ENCODE measurements around the gene SLC6A19. TPM values are rescaled to one million over a fixed set of nuclear protein-coding genes. Genes with fewer than 3 reads are reported as not detected.
"Not testable (repeated sequence)": the region's sequence is repeated elsewhere in the genome, so short reads cannot be mapped to it uniquely, and the experiment has no call there.

Gene SLC6A19
- polyA plus RNA-seq, 4 donors: 56.3 to 199 (median 166) TPM

DNA sequence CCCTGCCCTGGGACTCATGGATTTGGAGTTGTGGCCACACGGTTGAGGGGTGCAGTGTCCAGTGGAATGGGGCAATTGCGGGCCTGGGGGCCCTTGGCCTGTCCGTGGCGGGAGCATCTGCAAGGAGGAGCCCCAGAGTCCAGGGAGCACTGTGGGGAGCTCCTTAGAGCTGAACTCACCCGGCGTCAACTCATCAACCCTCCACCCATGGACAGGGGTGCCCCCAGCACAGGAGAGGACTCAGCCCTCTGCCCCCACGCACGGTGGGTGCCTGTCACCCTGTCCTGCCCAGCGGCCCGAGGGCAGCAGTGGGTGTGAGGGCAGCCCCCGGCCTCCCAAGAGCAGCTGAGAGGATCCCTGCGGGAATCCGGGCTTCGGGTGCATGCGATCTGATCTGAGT is 23.2 kb downstream of the SLC6A19 start:
- peaks cover 0 to 2% (median 0%) of the 10 kb centered on the region in 3 donors for H3K27me3 ChIP-seq (ENCODE audit: control insufficient read depth in 3 of 3, insufficient read depth in 3 of 3, low read length in 3 of 3)
- no peak for FAIRE-seq
- 88 to 91% (median 90%) methylated on average over 15 of the region's 15 CpGs for whole genome bisulfite sequencing, 3 donors

GRCh38 chr5:1225081-1225480 is 23.7 kb downstream of the SLC6A19 start, which contains the start of gene SLC6A18:
Gene SLC6A18 (plus strand): TSS chr5:1225381. CDS start chr5:1225478, 97 bp downstream.
- no peaks in the 10 kb centered on the region for H3K9me3 ChIP-seq (ENCODE audit: control insufficient read depth in 2 of 2, insufficient read depth in 1 of 2, low read depth in 1 of 2, low read length in 1 of 2)
- DNase-seq (no peak), FAIRE-seq (no peak)
- peaks cover 0 to 4% (median 0%) of the 10 kb centered on the region in 3 donors for H3K27me3 ChIP-seq (ENCODE audit: control insufficient read depth in 3 of 3, insufficient read depth in 3 of 3, low read length in 3 of 3)
- H3K4me3 ChIP-seq (ENCODE audit: low read depth in 1 of 3, low read length in 3 of 3): no peak within 1 kb of the TSS
- H3K36me3 ChIP-seq (ENCODE audit: control insufficient read depth in 3 of 3, insufficient read depth in 2 of 3, low read depth in 1 of 3, low read length in 3 of 3): peaks cover 0 to 49% (median 9%) of the 10 kb centered on the region in 3 donors
- no peak within 1 kb of the TSS for H3K27ac ChIP-seq (ENCODE audit: low read depth in 1 of 3, low read length in 2 of 3)
- no peaks in the 10 kb centered on the region for H3K4me1 ChIP-seq (ENCODE audit: control insufficient read depth in 3 of 3, insufficient read depth in 2 of 3, low read depth in 1 of 3, low read length in 2 of 3)
- WGBS, 3 donors: 70 to 78% (median 76%) methylated on average over 11 of the region's 11 CpGs

More for the DNA sequence above, 23.2 kb downstream of the SLC6A19 start:
- H3K4me3 ChIP-seq (ENCODE audit: low read depth in 1 of 3, low read length in 3 of 3): no peak overlapping the region
- H3K36me3 ChIP-seq (ENCODE audit: control insufficient read depth in 3 of 3, insufficient read depth in 2 of 3, low read depth in 1 of 3, low read length in 3 of 3): peaks cover 0 to 53% (median 9%) of the 10 kb centered on the region in 3 donors
- no peak overlapping the region for H3K27ac ChIP-seq (ENCODE audit: low read depth in 1 of 3, low read length in 2 of 3)
- no peaks in the 10 kb centered on the region for H3K9me3 ChIP-seq (ENCODE audit: control insufficient read depth in 2 of 2, insufficient read depth in 1 of 2, low read depth in 1 of 2, low read length in 1 of 2)
- no peak for DNase-seq
- no peaks in the 10 kb centered on the region for H3K4me1 ChIP-seq (ENCODE audit: control insufficient read depth in 3 of 3, insufficient read depth in 2 of 3, low read depth in 1 of 3, low read length in 2 of 3)

GRCh38 chr5:1226231-1226630 is 24.8 kb downstream of the SLC6A19 start:
- no peak for DNase-seq
- WGBS, 3 donors: 79 to 87% (median 83%) methylated on average over 12 of the region's 12 CpGs

GRCh38 chr5:1226839-1227581 is 25.6 kb downstream of the SLC6A19 start:
- FAIRE-seq (no peak), DNase-seq (no peak)
- no peaks in the 10 kb centered on the region for H3K4me1 ChIP-seq (ENCODE audit: control insufficient read depth in 3 of 3, insufficient read depth in 2 of 3, low read depth in 1 of 3, low read length in 2 of 3)
- no peaks in the 10 kb centered on the region for H3K9me3 ChIP-seq (ENCODE audit: control insufficient read depth in 2 of 2, insufficient read depth in 1 of 2, low read depth in 1 of 2, low read length in 1 of 2)
- no peak overlapping the region for H3K27ac ChIP-seq (ENCODE audit: low read depth in 1 of 3, low read length in 2 of 3)
- peaks cover 0 to 30% (median 5%) of the 10 kb centered on the region in 3 donors for H3K36me3 ChIP-seq (ENCODE audit: control insufficient read depth in 3 of 3, insufficient read depth in 2 of 3, low read depth in 1 of 3, low read length in 3 of 3)
- no peak overlapping the region for H3K4me3 ChIP-seq (ENCODE audit: low read depth in 1 of 3, low read length in 3 of 3)
- peaks cover 0 to 4% (median 0%) of the 10 kb centered on the region in 3 donors for H3K27me3 ChIP-seq (ENCODE audit: control insufficient read depth in 3 of 3, insufficient read depth in 3 of 3, low read length in 3 of 3)
- 85 to 93% (median 85%) methylated on average over 22 to 50 of the region's 50 CpGs for WGBS, 3 donors

More at GRCh38 chr5:1226231-1226630, 24.8 kb downstream of the SLC6A19 start:
- H3K27me3 ChIP-seq (ENCODE audit: control insufficient read depth in 3 of 3, insufficient read depth in 3 of 3, low read length in 3 of 3): peaks cover 0 to 4% (median 0%) of the 10 kb centered on the region in 3 donors
- no peaks in the 10 kb centered on the region for H3K9me3 ChIP-seq (ENCODE audit: control insufficient read depth in 2 of 2, insufficient read depth in 1 of 2, low read depth in 1 of 2, low read length in 1 of 2)
- no peak overlapping the region for H3K4me3 ChIP-seq (ENCODE audit: low read depth in 1 of 3, low read length in 3 of 3)
- no peaks in the 10 kb centered on the region for H3K4me1 ChIP-seq (ENCODE audit: control insufficient read depth in 3 of 3, insufficient read depth in 2 of 3, low read depth in 1 of 3, low read length in 2 of 3)
- H3K27ac ChIP-seq (ENCODE audit: low read depth in 1 of 3, low read length in 2 of 3): no peak overlapping the region
- peaks cover 0 to 37% (median 7%) of the 10 kb centered on the region in 3 donors for H3K36me3 ChIP-seq (ENCODE audit: control insufficient read depth in 3 of 3, insufficient read depth in 2 of 3, low read depth in 1 of 3, low read length in 3 of 3)
- no peak for FAIRE-seq

DNA sequence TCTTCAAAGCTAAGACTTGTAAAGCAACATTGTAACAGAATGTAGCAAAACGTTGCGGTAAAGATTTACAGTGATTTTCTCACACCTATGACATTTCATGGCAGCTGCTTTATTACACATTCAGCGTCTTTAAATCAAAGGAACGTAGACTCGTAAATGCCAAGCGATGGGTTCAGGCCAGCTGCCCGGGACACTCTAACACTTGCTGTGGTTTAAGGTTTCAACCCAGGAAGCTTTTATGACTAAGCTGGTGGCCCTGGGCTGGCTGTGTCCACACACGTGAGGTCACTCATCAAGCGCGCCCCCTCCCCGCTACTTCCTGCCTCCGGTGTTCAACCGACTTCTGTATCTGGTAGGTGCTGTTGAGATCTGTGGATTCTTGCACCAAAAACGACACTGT is 26.3 kb downstream of the SLC6A19 start:
- Histone ChIP-seq H3K27ac (ENCODE audit: low read depth in 1 of 3, low read length in 2 of 3) (no peak overlapping the region), H3K36me3 (ENCODE audit: control insufficient read depth in 3 of 3, insufficient read depth in 2 of 3, low read depth in 1 of 3, low read length in 3 of 3) (peaks cover 0 to 26% (median 5%) of the 10 kb centered on the region in 3 donors), H3K9me3 (ENCODE audit: control insufficient read depth in 2 of 2, insufficient read depth in 1 of 2, low read depth in 1 of 2, low read length in 1 of 2) (no peaks in the 10 kb centered on the region), H3K4me1 (ENCODE audit: control insufficient read depth in 3 of 3, insufficient read depth in 2 of 3, low read depth in 1 of 3, low read length in 2 of 3) (no peaks in the 10 kb centered on the region), H3K27me3 (ENCODE audit: control insufficient read depth in 3 of 3, insufficient read depth in 3 of 3, low read length in 3 of 3) (peaks cover 0 to 4% (median 0%) of the 10 kb centered on the region in 3 donors), H3K4me3 (ENCODE audit: low read depth in 1 of 3, low read length in 3 of 3) (no peak overlapping the region)
- no peak for FAIRE-seq
- no peak for DNase-seq
- 49 to 73% (median 61%) methylated on average over 14 of the region's 14 CpGs for WGBS, 3 donors

- no peaks in the 10 kb centered on the region for H3K4me1 ChIP-seq (ENCODE audit: control insufficient read depth in 3 of 3, insufficient read depth in 2 of 3, low read depth in 1 of 3, low read length in 2 of 3)
- no peak overlapping the region for H3K4me3 ChIP-seq (ENCODE audit: low read depth in 1 of 3, low read length in 3 of 3)
- WGBS, 3 donors: 64 to 85% (median 83%) methylated on average over 15 of the region's 15 CpGs
- DNase-seq: no peak
- peaks cover 0 to 22% (median 3%) of the 10 kb centered on the region in 3 donors for H3K36me3 ChIP-seq (ENCODE audit: control insufficient read depth in 3 of 3, insufficient read depth in 2 of 3, low read depth in 1 of 3, low read length in 3 of 3)
- H3K27me3 ChIP-seq (ENCODE audit: control insufficient read depth in 3 of 3, insufficient read depth in 3 of 3, low read length in 3 of 3): peaks cover 0 to 4% (median 0%) of the 10 kb centered on the region in 3 donors
- FAIRE-seq: no peak
- H3K9me3 ChIP-seq (ENCODE audit: control insufficient read depth in 2 of 2, insufficient read depth in 1 of 2, low read depth in 1 of 2, low read length in 1 of 2): no peaks in the 10 kb centered on the region
- no peak overlapping the region for H3K27ac ChIP-seq (ENCODE audit: low read depth in 1 of 3, low read length in 2 of 3)
Observed at GRCh38 chr5:1228120-1228519, 26.7 kb downstream of the SLC6A19 start.

GRCh38 chr5:1229023-1229422 is 27.6 kb downstream of the SLC6A19 start:
- not testable (repeated sequence) for FAIRE-seq; H3K27me3 ChIP-seq (ENCODE audit: control insufficient read depth in 3 of 3, insufficient read depth in 3 of 3, low read length in 3 of 3); H3K4me3 ChIP-seq (ENCODE audit: low read depth in 1 of 3, low read length in 3 of 3); DNase-seq; H3K27ac ChIP-seq (ENCODE audit: low read depth in 1 of 3, low read length in 2 of 3); H3K4me1 ChIP-seq (ENCODE audit: control insufficient read depth in 3 of 3, insufficient read depth in 2 of 3, low read depth in 1 of 3, low read length in 2 of 3); H3K9me3 ChIP-seq (ENCODE audit: control insufficient read depth in 2 of 2, insufficient read depth in 1 of 2, low read depth in 1 of 2, low read length in 1 of 2)
- peaks cover 0 to 13% (median 0%) of the 10 kb centered on the region in 3 donors for H3K36me3 ChIP-seq (ENCODE audit: control insufficient read depth in 3 of 3, insufficient read depth in 2 of 3, low read depth in 1 of 3, low read length in 3 of 3)
- 76 to 86% (median 79%) methylated on average over 11 of the region's 11 CpGs for WGBS, 3 donors

DNA sequence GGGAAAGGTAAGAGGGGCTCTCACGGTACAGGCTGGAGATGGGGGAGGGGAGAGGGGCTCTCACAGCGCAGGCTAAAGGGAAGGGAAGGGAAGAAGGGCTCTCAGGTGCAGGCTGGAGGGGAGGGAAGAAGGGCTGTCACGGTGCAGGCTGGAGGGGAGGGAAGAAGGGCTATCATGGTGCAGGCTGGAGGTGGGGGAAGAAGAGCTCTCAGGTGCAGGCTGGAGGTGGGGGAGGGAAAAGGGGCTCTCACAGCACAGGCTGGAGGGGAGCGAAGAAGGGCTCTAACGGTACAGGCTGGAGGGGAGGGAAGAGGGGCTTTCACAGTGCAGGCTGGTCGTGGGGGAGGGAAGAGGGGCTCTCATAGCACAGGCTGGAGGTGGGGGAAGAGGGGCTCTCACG is 28.4 kb downstream of the SLC6A19 start:
- Histone ChIP-seq H3K36me3 (ENCODE audit: control insufficient read depth in 3 of 3, insufficient read depth in 2 of 3, low read depth in 1 of 3, low read length in 3 of 3) (peaks cover 0 to 5% (median 0%) of the 10 kb centered on the region in 3 donors), H3K9me3 (ENCODE audit: control insufficient read depth in 2 of 2, insufficient read depth in 1 of 2, low read depth in 1 of 2, low read length in 1 of 2) (no peaks in the 10 kb centered on the region), H3K27me3 (ENCODE audit: control insufficient read depth in 3 of 3, insufficient read depth in 3 of 3, low read length in 3 of 3) (peaks cover 0 to 4% (median 0%) of the 10 kb centered on the region in 3 donors), H3K27ac (ENCODE audit: low read depth in 1 of 3, low read length in 2 of 3) (no peak overlapping the region), H3K4me3 (ENCODE audit: low read depth in 1 of 3, low read length in 3 of 3) (no peak overlapping the region), H3K4me1 (ENCODE audit: control insufficient read depth in 3 of 3, insufficient read depth in 2 of 3, low read depth in 1 of 3, low read length in 2 of 3) (no peaks in the 10 kb centered on the region)
- FAIRE-seq: no peak
- whole genome bisulfite sequencing, 3 donors: 44 to 83% (median 58%) methylated on average over 6 to 7 of the region's 7 CpGs
- DNase-seq: no peak
